Loucy (cell line): ENCODE results near the gene SH3BP5L.

Experiments
- EZH2phosphoT487 ChIP-seq: fragments of 200-600 bp; IDR thresholded peaks from 2 replicates; pipeline ENCODE4 v1.6.1; 2018; ENCODE audit warnings: antibody characterized with exemption, mild to moderate bottlenecking, moderate library complexity, borderline replicate concordance
- TF ChIP-seq, protein P1 (sequence below): fragments of 200-600 bp; sonication (generic); conservative IDR thresholded peaks from 2 replicates; pipeline ENCODE4 v1.5.1; 2014; ENCODE audit warnings: mild to moderate bottlenecking, antibody characterized with exemption, low read length

DNA sequence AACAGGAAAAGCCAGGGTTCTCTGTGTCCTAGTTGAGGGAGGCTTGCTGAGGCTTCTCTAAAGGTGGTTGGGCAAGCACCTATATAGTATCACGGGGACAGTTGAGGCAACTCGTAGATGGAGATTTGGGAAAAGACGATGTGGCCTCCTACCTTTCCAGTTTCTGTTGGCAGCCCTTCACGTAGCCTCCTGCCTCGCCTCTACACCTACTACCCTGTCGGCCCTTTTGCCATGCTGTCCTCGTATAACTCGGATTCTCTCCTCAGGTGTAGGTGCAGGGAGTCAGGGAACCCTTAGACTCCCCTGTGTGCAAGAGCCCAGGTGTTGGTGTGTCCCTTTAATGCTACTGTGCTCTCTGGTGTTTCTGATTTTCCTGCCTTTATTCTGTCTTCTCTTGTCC is 22.9 kb upstream of the SH3BP5L start:
- TF ChIP-seq, protein P1, sequence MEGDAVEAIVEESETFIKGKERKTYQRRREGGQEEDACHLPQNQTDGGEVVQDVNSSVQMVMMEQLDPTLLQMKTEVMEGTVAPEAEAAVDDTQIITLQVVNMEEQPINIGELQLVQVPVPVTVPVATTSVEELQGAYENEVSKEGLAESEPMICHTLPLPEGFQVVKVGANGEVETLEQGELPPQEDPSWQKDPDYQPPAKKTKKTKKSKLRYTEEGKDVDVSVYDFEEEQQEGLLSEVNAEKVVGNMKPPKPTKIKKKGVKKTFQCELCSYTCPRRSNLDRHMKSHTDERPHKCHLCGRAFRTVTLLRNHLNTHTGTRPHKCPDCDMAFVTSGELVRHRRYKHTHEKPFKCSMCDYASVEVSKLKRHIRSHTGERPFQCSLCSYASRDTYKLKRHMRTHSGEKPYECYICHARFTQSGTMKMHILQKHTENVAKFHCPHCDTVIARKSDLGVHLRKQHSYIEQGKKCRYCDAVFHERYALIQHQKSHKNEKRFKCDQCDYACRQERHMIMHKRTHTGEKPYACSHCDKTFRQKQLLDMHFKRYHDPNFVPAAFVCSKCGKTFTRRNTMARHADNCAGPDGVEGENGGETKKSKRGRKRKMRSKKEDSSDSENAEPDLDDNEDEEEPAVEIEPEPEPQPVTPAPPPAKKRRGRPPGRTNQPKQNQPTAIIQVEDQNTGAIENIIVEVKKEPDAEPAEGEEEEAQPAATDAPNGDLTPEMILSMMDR = no peak
- no peak for TF ChIP-seq EZH2phosphoT487
